IMR-90 (cell line): Measurements from ENCODE around the gene FAM162A. TPM values are rescaled to one million over a fixed set of nuclear protein-coding genes. Genes with fewer than 3 reads are reported as not detected.

ENCODE experiments used
- ATAC-seq: fragments of 200-7000 bp; cut with Tn5 transposase; 2 replicates; pipeline ENCODE4 v1.9.1; 2020; ENCODE audit warnings: low read depth, mild to moderate bottlenecking, moderate library complexity
- BruUV-seq: library from RNA; stranded (reverse); fragments of 400-500 nt; replicated peaks from 2 replicates; lab custom pipeline; 2021; lab: Mats Ljungman, UMichigan
- CTCF ChIA-PET: fragments of 300-600 bp; formaldehyde crosslinking; extraction: SDS; loops from one replicate; lab custom pipeline; 2021; ENCODE audit warnings: antibody characterized with exemption; lab: Yijun Ruan, JAX
- POLR2A ChIA-PET: fragments of 300-600 bp; sonication (Branson Sonifier 250); formaldehyde crosslinking; loops from one replicate; lab custom pipeline; 2022; ENCODE audit warnings: antibody characterized with exemption; ENCODE audit not compliant: unreplicated experiment; lab: Charles Lee
- DNase-seq: peaks from one replicate; pipeline ENCODE4 v3.0.0; 2013
- H2AFZ ChIP-seq: replicated peaks from 2 replicates; pipeline ENCODE3; 2013; ENCODE audit warnings: low read length, mild to moderate bottlenecking; ENCODE audit not compliant: poor library complexity
- H2AK5ac ChIP-seq: 2 replicates; pipeline ENCODE4 v1.6.1; 2013; ENCODE audit warnings: low read depth, low read length, inconsistent platforms
- H2AK9ac ChIP-seq: replicated peaks from 2 replicates; pipeline ENCODE3; 2013; ENCODE audit warnings: mild to moderate bottlenecking, low read depth, low read length, moderate library complexity; ENCODE audit not compliant: poor library complexity
- H2BK120ac ChIP-seq: 2 replicates; pipeline ENCODE4 v1.6.1; 2013; ENCODE audit warnings: low read depth, low read length, inconsistent platforms
- H2BK15ac ChIP-seq: 3 replicates; pipeline ENCODE4 v1.6.1; 2013; ENCODE audit warnings: low read depth, low read length, inconsistent platforms
- H2BK20ac ChIP-seq: 2 replicates; pipeline ENCODE4 v1.6.1; 2013; ENCODE audit warnings: low read depth, mild to moderate bottlenecking, inconsistent platforms, low read length, moderate library complexity
- H2BK5ac ChIP-seq: 2 replicates; pipeline ENCODE4 v1.6.1; 2013; ENCODE audit warnings: mild to moderate bottlenecking, low read depth, low read length, inconsistent platforms; ENCODE audit not compliant: poor library complexity, severe bottlenecking
- H3K14ac ChIP-seq: replicated peaks from 2 replicates; pipeline ENCODE4 v1.6.1; 2013; ENCODE audit warnings: low read depth, low read length, inconsistent platforms
- H3K18ac ChIP-seq: 2 replicates; pipeline ENCODE4 v1.6.1; 2013; ENCODE audit warnings: low read depth, low read length, control low read depth
- H3K23ac ChIP-seq: 2 replicates; pipeline ENCODE4 v1.6.1; 2013; ENCODE audit warnings: low read depth, low read length, inconsistent platforms
- H3K27ac ChIP-seq: 2 replicates; pipeline ENCODE4 v1.5.1; 2013; ENCODE audit warnings: mild to moderate bottlenecking, control low read depth, low read length; ENCODE audit not compliant: insufficient read depth
- H3K27me3 ChIP-seq: 2 replicates; pipeline ENCODE4 v1.6.1; 2013; ENCODE audit warnings: low read length; ENCODE audit not compliant: control insufficient read depth, insufficient read depth
- H3K36me3 ChIP-seq: 2 replicates; pipeline ENCODE4 v1.6.1; 2013; ENCODE audit warnings: low read length, mixed read lengths; ENCODE audit not compliant: control insufficient read depth, insufficient read depth
- H3K4ac ChIP-seq: 2 replicates; pipeline ENCODE4 v1.6.1; 2013; ENCODE audit warnings: low read depth, low read length, inconsistent platforms
- H3K4me1 ChIP-seq: 2 replicates; pipeline ENCODE4 v1.6.1; 2013; ENCODE audit warnings: low read length, mixed read lengths; ENCODE audit not compliant: control insufficient read depth, insufficient read depth
- H3K4me2 ChIP-seq: 2 replicates; pipeline ENCODE4 v1.6.1; 2013; ENCODE audit warnings: low read depth, mild to moderate bottlenecking, control low read depth, low read length, moderate library complexity
- H3K4me3 ChIP-seq: 2 replicates; pipeline ENCODE4 v1.5.1; 2013; ENCODE audit warnings: low read depth, mild to moderate bottlenecking, control low read depth, low read length, moderate library complexity; ENCODE audit not compliant: insufficient read depth
- H3K56ac ChIP-seq: 2 replicates; pipeline ENCODE4 v1.6.1; 2013; ENCODE audit warnings: low read length, inconsistent platforms; ENCODE audit not compliant: insufficient read depth; ENCODE audit errors: extremely low read depth
- H3K79me1 ChIP-seq, 2 experiments: 2 replicates each; pipeline ENCODE4 v1.6.1; 2013; ENCODE audit warnings: low read length in 2 of 2, inconsistent platforms in 1 of 2, low read depth in 1 of 2
- H3K9ac ChIP-seq: 2 replicates; pipeline ENCODE4 v1.6.1; 2013; ENCODE audit warnings: low read depth, low read length, control low read depth
- H3K9me1 ChIP-seq: 2 replicates; pipeline ENCODE4 v1.6.1; 2013; ENCODE audit warnings: low read length, inconsistent platforms; ENCODE audit not compliant: insufficient read depth
- H3K9me3 ChIP-seq: 2 replicates; pipeline ENCODE4 v1.6.1; 2013; ENCODE audit warnings: low read length; ENCODE audit not compliant: control insufficient read depth, insufficient read depth
- H4K20me1 ChIP-seq: 2 replicates; pipeline ENCODE4 v1.6.1; 2013; ENCODE audit warnings: low read length, inconsistent platforms; ENCODE audit not compliant: insufficient read depth
- H4K5ac ChIP-seq: 2 replicates; pipeline ENCODE4 v1.6.1; 2013; ENCODE audit warnings: mild to moderate bottlenecking, low read depth, low read length, control low read depth
- H4K8ac ChIP-seq, 2 experiments: 2 replicates each; pipeline ENCODE4 v1.6.1; 2013; ENCODE audit warnings: low read depth in 2 of 2, low read length in 2 of 2, control low read depth in 1 of 2, inconsistent platforms in 1 of 2
- H4K91ac ChIP-seq: 2 replicates; pipeline ENCODE4 v1.6.1; 2013; ENCODE audit warnings: low read depth, low read length, inconsistent platforms; ENCODE audit not compliant: insufficient read depth
- NFE2L2 ChIP-seq: fragments of 150-350 bp; IDR thresholded peaks from 2 replicates; pipeline ENCODE4 v1.6.1; 2016; ENCODE audit warnings: low read depth, mild to moderate bottlenecking, low read length
- RAD21 ChIP-seq: IDR thresholded peaks from 2 replicates; pipeline ENCODE4 v1.6.1; 2012; ENCODE audit warnings: low read length, improper control_type of control experiment
- RFX5 ChIP-seq: IDR thresholded peaks from 2 replicates; pipeline ENCODE4 v1.8.0; 2012; ENCODE audit warnings: low read depth, mild to moderate bottlenecking, low read length, moderate library complexity
- USF2 ChIP-seq: fragments of 150-350 bp; IDR thresholded peaks from 2 replicates; pipeline ENCODE4 v1.6.1; 2017; ENCODE audit warnings: mild to moderate bottlenecking, antibody characterized with exemption, low read length, low read depth
- dilution Hi-C: fragments of 300-500 bp; cut with HindIII; formaldehyde crosslinking; loops from one replicate; pipeline ENCODE4 v1.14.3; 2018; ENCODE audit warnings: low sequenced_read_pairs; ENCODE audit not compliant: unreplicated experiment
- in situ Hi-C: fragments of 300-500 bp; cut with MboI; formaldehyde crosslinking; loops from 3 replicates; pipeline ENCODE4 v1.14.3; 2019; ENCODE audit warnings: low sequenced_read_pairs, inconsistent platforms, mixed read lengths
- intact Hi-C: fragments of 100-400 bp; cut with micrococcal nuclease; formaldehyde crosslinking; loops from 2 replicates; pipeline ENCODE4 v1.10.0; 2022
- polyA plus RNA-seq, 3 experiments: library from polyadenylated mRNA; depleted of rRNA; stranded (reverse); fragments of >200 nt; gene quantifications; 2 replicates each; pipeline ENCODE4 v1.2.3, GENCODE V29; 2012; ENCODE audit warnings: low replicate concordance in 1 of 3
- total RNA-seq: library from RNA; depleted of rRNA; stranded (reverse); fragments of >200 nt; gene quantifications from 2 replicates; pipeline ENCODE4 v1.2.3, GENCODE V29; 2012

Gene FAM162A
- total and polyA plus RNA-seq, 2 of the 4 experiments (the other 2 are of a cell fraction) = 33.9 to 66.8 TPM

- Histone ChIP-seq H3K14ac (no peak overlapping the region), H3K36me3 (no peaks in the 10 kb centered on the region), H2BK120ac (no peak overlapping the region), H3K56ac (no peak overlapping the region), H2BK5ac (no peak overlapping the region), H3K23ac (no peak overlapping the region), H4K5ac (no peak overlapping the region), H3K9me3 (no peaks in the 10 kb centered on the region), H4K20me1 (no peaks in the 10 kb centered on the region), H3K79me1 (peaks cover 3 to 4% of the 10 kb centered on the region in 2 experiments; a peak in 2 of 4 replicates), H2BK20ac (no peak overlapping the region), H2AK5ac (no peak overlapping the region), H3K27ac (no peak overlapping the region), H2AK9ac (no peak overlapping the region), H3K27me3 (no peaks in the 10 kb centered on the region), H3K9ac (no peak overlapping the region), H3K4me1 (peaks cover 4% of the 10 kb centered on the region), H3K9me1 (no peaks in the 10 kb centered on the region), H2AFZ (no peak overlapping the region), H4K91ac (no peak overlapping the region), H3K4ac (no peak overlapping the region), H4K8ac (no peak overlapping the region), H3K18ac (no peak overlapping the region), H3K4me2 (no peak overlapping the region), H2BK15ac (no peak overlapping the region), H3K4me3 (no peak overlapping the region)
- ATAC-seq = no peak
- ChIA-PET CTCF (no interaction called here), POLR2A (no interaction called here)
- no TSS peak for BruUV-seq
- intact Hi-C loops = no loop called here
- no peak for TF ChIP-seq RFX5
- no peak for TF ChIP-seq RAD21
- no peak for TF ChIP-seq USF2
- TF ChIP-seq NFE2L2 = no peak
- no peak for DNase-seq
- in situ Hi-C loops = no loop called here
- dilution Hi-C loops = no loop called here
Observed at GRCh38 chr3:122389197-122389596, 5.2 kb downstream of the FAM162A start.
